A549 (cell line): Measurements from ENCODE around the gene PHF21A. TPM values are rescaled to one million over a fixed set of nuclear protein-coding genes. Genes with fewer than 3 reads are reported as not detected.

ENCODE experiments used
- ATAC-seq, 2 experiments: fragments of 200-7000 bp in 1 of 2; fragments of >200 bp in 1 of 2; cut with Nextera tagmentation in 1 of 2; cut with Tn5 transposase in 1 of 2; 3 replicates each; pipeline versions ENCODE4 v1.8.0 to v1.9.1; 2018 to 2020; ENCODE audit warnings: mild to moderate bottlenecking in 1 of 2, moderate library complexity in 1 of 2
- CTCF ChIA-PET: fragments of 300-600 bp; sonication (Branson Sonifier 250); formaldehyde crosslinking; extraction: SDS; loops from one replicate; lab custom pipeline; 2021; ENCODE audit warnings: antibody characterized with exemption, inconsistent platforms; lab: Yijun Ruan, JAX
- POLR2A ChIA-PET: fragments of 350-600 bp; formaldehyde crosslinking; extraction: SDS; loops from one replicate; lab custom pipeline; 2021; ENCODE audit warnings: antibody characterized with exemption, inconsistent platforms; lab: Yijun Ruan, JAX
- DNase-seq, 2 experiments: peaks; one replicate each; pipeline versions ENCODE4 v3.0.0 to v3.0.0-alpha.2; 2011 to 2016; ENCODE audit warnings: low read depth in 1 of 2, low spot score in 1 of 2
- FAIRE-seq: peaks from 2 replicates; lab custom pipeline; 2011; peaks lifted over from hg19 to GRCh38; lab: Jason Lieb, UNC
- H3K27ac ChIP-seq, 2 experiments: fragments of >200 bp; sonication (Bioruptor Twin); formaldehyde crosslinking; 3 replicates each; pipeline ENCODE4 v1.5.1; 2016 to 2017
- H3K4me1 ChIP-seq: fragments of >200 bp; sonication (Bioruptor Twin); formaldehyde crosslinking; 3 replicates; pipeline ENCODE4 v1.6.1; 2016
- H3K4me2 ChIP-seq: fragments of >200 bp; sonication (Bioruptor Twin); formaldehyde crosslinking; 3 replicates; pipeline ENCODE4 v1.6.1; 2016
- H3K4me3 ChIP-seq: fragments of >200 bp; sonication (Bioruptor Twin); formaldehyde crosslinking; 3 replicates; pipeline ENCODE4 v1.5.1; 2016
- H3K9me3 ChIP-seq: fragments of >200 bp; sonication (Bioruptor Twin); formaldehyde crosslinking; 3 replicates; pipeline ENCODE4 v1.6.1; 2016
- CBX2 ChIP-seq: fragments of 200-600 bp; sonication (generic); IDR thresholded peaks from 2 replicates; pipeline ENCODE4 v1.6.1; 2016; ENCODE audit warnings: low read depth, mild to moderate bottlenecking, borderline replicate concordance
- CHD2 ChIP-seq: fragments of 150-350 bp; IDR thresholded peaks from 2 replicates; pipeline ENCODE4 v1.6.1; 2014; ENCODE audit warnings: low read length; ENCODE audit not compliant: partially characterized antibody
- CHD4 ChIP-seq: fragments of 200-600 bp; sonication (generic); IDR thresholded peaks from 2 replicates; pipeline ENCODE4 v1.6.1; 2016; ENCODE audit warnings: antibody characterized with exemption, mild to moderate bottlenecking, borderline replicate concordance
- E2F6 ChIP-seq: IDR thresholded peaks from 2 replicates; pipeline ENCODE4 v1.6.1; 2012; ENCODE audit warnings: low read depth, borderline replicate concordance
- EHF ChIP-seq: fragments of 250-450 bp; sonication (Bioruptor Pico); IDR thresholded peaks from 2 replicates; pipeline ENCODE4 v1.5.0; 2020; ENCODE audit warnings: mild to moderate bottlenecking
- EHMT2 ChIP-seq: fragments of 200-600 bp; sonication (generic); IDR thresholded peaks from 2 replicates; pipeline ENCODE4 v1.6.1; 2016; ENCODE audit warnings: antibody characterized with exemption, low read depth, mild to moderate bottlenecking, moderate library complexity
- EP300 ChIP-seq, 2 experiments: fragments of >200 bp; sonication (Bioruptor Twin); formaldehyde crosslinking; IDR thresholded peaks; 2 replicates in 1 of 2; 3 replicates in 1 of 2; pipeline ENCODE4 v1.6.1; 2016 to 2017
- FOSB ChIP-seq: fragments of 250-450 bp; sonication (Bioruptor Pico); IDR thresholded peaks from 2 replicates; pipeline ENCODE4 v1.5.0; 2020; ENCODE audit warnings: mild to moderate bottlenecking, moderate library complexity
- GATA3 ChIP-seq: IDR thresholded peaks from 2 replicates; pipeline ENCODE4 v1.6.1; 2012; ENCODE audit warnings: borderline replicate concordance
- HDAC2 ChIP-seq: fragments of 200-600 bp; sonication (generic); IDR thresholded peaks from 2 replicates; pipeline ENCODE4 v1.6.1; 2016
- HEYL ChIP-seq: fragments of 250-450 bp; sonication (Bioruptor Pico); IDR thresholded peaks from 2 replicates; pipeline ENCODE4 v1.8.0; 2021; ENCODE audit warnings: mild to moderate bottlenecking, moderate library complexity
- JUN ChIP-seq, 2 experiments: fragments of >200 bp; sonication (Bioruptor Twin); formaldehyde crosslinking; IDR thresholded peaks; 2 replicates in 1 of 2; 3 replicates in 1 of 2; pipeline ENCODE4 v1.6.1; 2016 to 2017
- JUNB ChIP-seq: fragments of >200 bp; sonication (Bioruptor Twin); formaldehyde crosslinking; IDR thresholded peaks from 2 replicates; pipeline ENCODE4 v1.6.1; 2016
- KDM1A ChIP-seq: fragments of 200-600 bp; sonication (generic); IDR thresholded peaks from 2 replicates; pipeline ENCODE4 v1.6.1; 2016; ENCODE audit warnings: low read depth, mild to moderate bottlenecking
- NPAS2 ChIP-seq: fragments of 250-450 bp; sonication (Bioruptor Pico); IDR thresholded peaks from 2 replicates; pipeline ENCODE4 v1.8.0; 2022; ENCODE audit warnings: mild to moderate bottlenecking, moderate library complexity, borderline replicate concordance
- POLR2A ChIP-seq: IDR thresholded peaks from 2 replicates; pipeline ENCODE4 v1.6.1; 2012; ENCODE audit warnings: mild to moderate bottlenecking, low read length
- REST ChIP-seq: fragments of 200-600 bp; sonication (generic); IDR thresholded peaks from 2 replicates; pipeline ENCODE4 v1.6.1; 2016; ENCODE audit warnings: antibody characterized with exemption, mild to moderate bottlenecking, moderate library complexity
- RFX5 ChIP-seq: fragments of 450-650 bp; IDR thresholded peaks from 2 replicates; pipeline ENCODE4 v1.7.1; 2014; ENCODE audit warnings: antibody characterized with exemption, mild to moderate bottlenecking, moderate library complexity
- RNF2 ChIP-seq: fragments of 200-600 bp; sonication (generic); IDR thresholded peaks from 2 replicates; pipeline ENCODE4 v1.6.1; 2016; ENCODE audit warnings: low read depth, mild to moderate bottlenecking, antibody characterized with exemption, moderate library complexity, borderline replicate concordance
- SMC3 ChIP-seq: fragments of >200 bp; sonication (Bioruptor Twin); formaldehyde crosslinking; IDR thresholded peaks from 3 replicates; pipeline ENCODE4 v1.6.1; 2018; ENCODE audit warnings: inconsistent platforms
- TFCP2L1 ChIP-seq: fragments of 250-450 bp; sonication (Bioruptor Pico); IDR thresholded peaks from 2 replicates; pipeline ENCODE4 v1.5.0; 2021; ENCODE audit warnings: mild to moderate bottlenecking
- ZC3H11A ChIP-seq: fragments of 450-650 bp; IDR thresholded peaks from 2 replicates; pipeline ENCODE4 v1.6.1; 2014; ENCODE audit warnings: antibody characterized with exemption, mild to moderate bottlenecking
- ZSCAN20 ChIP-seq: fragments of 250-450 bp; sonication (Bioruptor Pico); IDR thresholded peaks from 2 replicates; pipeline ENCODE4 v1.8.0; 2022; ENCODE audit warnings: mild to moderate bottlenecking, moderate library complexity
- WGBS: methylation state at CpG from one replicate; pipeline ENCODE4 v1.1.6; 2017; ENCODE audit errors: missing lambda C conversion rate; 5-methylcytosine and 5-hydroxymethylcytosine counted together
- polyA plus RNA-seq, 4 experiments: library from polyadenylated mRNA; depleted of rRNA in 3 of 4; stranded (reverse); fragments of >200 nt; fragmentation: RNase III in 1 of 4; extraction: RNeasy Plus Mini Kit Qiagen cat#74134 plus additional on column Dnase treatment in 1 of 4; gene quantifications; 2 replicates in 3 of 4; 3 replicates in 1 of 4; pipeline ENCODE4 v1.2.3, GENCODE V29; 2011 to 2017
- TF ChIP-seq, protein P1 (sequence below): IDR thresholded peaks from 2 replicates; pipeline ENCODE4 v1.6.1; 2012
- TF ChIP-seq, protein P2 (sequence below): IDR thresholded peaks from 2 replicates; pipeline ENCODE4 v1.6.1; 2012

Gene PHF21A
- polyA plus RNA-seq, 2 of the 4 experiments (the other 2 are of a cell fraction): 20.0 to 31.9 TPM

- FAIRE-seq: no peak
- WGBS: 88% methylated on average over 4 of the region's 4 CpGs
- Histone ChIP-seq H3K4me3 (no peak overlapping the region), H3K4me2 (no peak overlapping the region), H3K27ac (no peak overlapping the region), H3K9me3 (no peaks in the 10 kb centered on the region), H3K4me1 (no peaks in the 10 kb centered on the region)
- ChIA-PET CTCF (interaction anchor here (1.3 to 2.3 kb wide), 4 partner anchors 24 to 68 kb away, joined by 4 to 10 read pairs (median 5); no protein-coding TSS in a partner anchor), POLR2A (no interaction called here)
- no peak for TF ChIP-seq NPAS2 (CRISPR knock-in tag)
- TF ChIP-seq EP300 (IDR thresholded peaks at IDR 0.05): no peak
- no peak for TF ChIP-seq RFX5
- TF ChIP-seq CHD2: no peak
- no peak for TF ChIP-seq JUN (IDR thresholded peaks at IDR 0.05)
- no peak for TF ChIP-seq KDM1A
- TF ChIP-seq, protein P1, sequence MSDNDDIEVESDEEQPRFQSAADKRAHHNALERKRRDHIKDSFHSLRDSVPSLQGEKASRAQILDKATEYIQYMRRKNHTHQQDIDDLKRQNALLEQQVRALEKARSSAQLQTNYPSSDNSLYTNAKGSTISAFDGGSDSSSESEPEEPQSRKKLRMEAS: no peak
- TF ChIP-seq, protein P2, sequence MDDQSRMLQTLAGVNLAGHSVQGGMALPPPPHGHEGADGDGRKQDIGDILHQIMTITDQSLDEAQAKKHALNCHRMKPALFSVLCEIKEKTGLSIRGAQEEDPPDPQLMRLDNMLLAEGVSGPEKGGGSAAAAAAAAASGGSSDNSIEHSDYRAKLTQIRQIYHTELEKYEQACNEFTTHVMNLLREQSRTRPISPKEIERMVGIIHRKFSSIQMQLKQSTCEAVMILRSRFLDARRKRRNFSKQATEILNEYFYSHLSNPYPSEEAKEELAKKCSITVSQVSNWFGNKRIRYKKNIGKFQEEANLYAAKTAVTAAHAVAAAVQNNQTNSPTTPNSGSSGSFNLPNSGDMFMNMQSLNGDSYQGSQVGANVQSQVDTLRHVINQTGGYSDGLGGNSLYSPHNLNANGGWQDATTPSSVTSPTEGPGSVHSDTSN: no peak
- TF ChIP-seq HDAC2: no peak
- no peak for TF ChIP-seq CBX2
- no peak for TF ChIP-seq RNF2
- no peak for TF ChIP-seq TFCP2L1
- TF ChIP-seq ZC3H11A: no peak
- no peak for TF ChIP-seq EHF
- TF ChIP-seq E2F6: no peak
- no peak for TF ChIP-seq CHD4
- no peak for TF ChIP-seq ZSCAN20 (CRISPR knock-in tag)
- no peak for TF ChIP-seq SMC3
- no peak for ATAC-seq
- DNase-seq: no peak
Measured at GRCh38 chr11:45941285-45941684, 180.0 kb downstream of the PHF21A start.

GRCh38 chr11:45939836-45940235 is 181.4 kb downstream of the PHF21A start:
- DNase-seq (no peak), FAIRE-seq (no peak), ATAC-seq (no peak)
- H3K27ac ChIP-seq: no peak overlapping the region
- CTCF ChIA-PET: no interaction called here
- POLR2A ChIA-PET: no interaction called here
- no peaks in the 10 kb centered on the region for H3K9me3 ChIP-seq
- WGBS: 95% methylated on average over 2 of the region's 2 CpGs
- no peak for TF ChIP-seq FOSB (CRISPR knock-in tag)
- TF ChIP-seq HEYL: no peak
- TF ChIP-seq GATA3: no peak
- TF ChIP-seq CHD4: no peak
- TF ChIP-seq REST: no peak
- no peak for TF ChIP-seq EHMT2
- no peak for TF ChIP-seq HDAC2
- no peak for TF ChIP-seq NPAS2 (CRISPR knock-in tag)
- TF ChIP-seq CHD2: no peak
- no peak for TF ChIP-seq JUNB
- no peak for TF ChIP-seq POLR2A
- TF ChIP-seq, all 56 proteins: peak for 0
- Histone ChIP-seq H3K4me2 (no peak overlapping the region), H3K4me3 (no peak overlapping the region), H3K4me1 (no peaks in the 10 kb centered on the region)
